Loucy (cell line): Measurements from ENCODE around the gene POMT2.

Experiments used
- H2AFZ ChIP-seq: fragments of 200-600 bp; sonication (generic); 2 replicates; pipeline ENCODE4 v1.6.0; 2016; ENCODE audit warnings: antibody characterized with exemption, mild to moderate bottlenecking, low read length, moderate library complexity
- H3F3A ChIP-seq: fragments of 200-600 bp; 2 replicates; pipeline ENCODE4 v1.6.0; 2016; ENCODE audit warnings: antibody characterized with exemption, low read depth, mild to moderate bottlenecking
- H3K27me3 ChIP-seq: fragments of 200-600 bp; sonication (generic); 2 replicates; pipeline ENCODE4 v1.6.1; 2014; ENCODE audit warnings: low read length, mild to moderate bottlenecking; ENCODE audit not compliant: insufficient read depth, poor library complexity, severe bottlenecking
- H3K36me3 ChIP-seq: fragments of 200-600 bp; sonication (generic); 2 replicates; pipeline ENCODE4 v1.6.1; 2016; ENCODE audit warnings: low read length; ENCODE audit not compliant: insufficient read depth
- H3K4me1 ChIP-seq: fragments of 200-600 bp; sonication (generic); 2 replicates; pipeline ENCODE4 v1.5.1; 2014; ENCODE audit warnings: low read length, mild to moderate bottlenecking; ENCODE audit not compliant: insufficient read depth, poor library complexity, severe bottlenecking
- H3K4me2 ChIP-seq: fragments of 200-600 bp; sonication (generic); 2 replicates; pipeline ENCODE4 v1.6.0; 2014; ENCODE audit warnings: antibody characterized with exemption, low read length, low read depth, mild to moderate bottlenecking; ENCODE audit not compliant: poor library complexity, severe bottlenecking
- H3K4me3 ChIP-seq: fragments of 200-600 bp; sonication (generic); 2 replicates; pipeline ENCODE4 v1.5.1; 2014; ENCODE audit warnings: low read length, mild to moderate bottlenecking, mixed read lengths; ENCODE audit not compliant: poor library complexity, severe bottlenecking
- H3K79me2 ChIP-seq: fragments of 200-600 bp; sonication (generic); 2 replicates; pipeline ENCODE4 v1.6.1; 2014; ENCODE audit warnings: low read length; ENCODE audit not compliant: insufficient read depth
- H3K9ac ChIP-seq: fragments of 200-600 bp; sonication (generic); 2 replicates; pipeline ENCODE4 v1.6.0; 2014; ENCODE audit warnings: mild to moderate bottlenecking, low read depth, low read length, moderate library complexity; ENCODE audit not compliant: poor library complexity, severe bottlenecking
- H3K9me2 ChIP-seq: fragments of 200-600 bp; sonication (generic); replicated peaks from 2 replicates; pipeline ENCODE4 v1.6.1; 2016; ENCODE audit warnings: low read depth, low read length, mixed read lengths
- H3K9me3 ChIP-seq: fragments of 200-600 bp; sonication (generic); 2 replicates; pipeline ENCODE4 v1.6.1; 2014; ENCODE audit warnings: mild to moderate bottlenecking, antibody characterized with exemption, low read length, low read depth; ENCODE audit not compliant: insufficient read depth
- H4K20me1 ChIP-seq: fragments of 200-600 bp; sonication (generic); 2 replicates; pipeline ENCODE4 v1.6.0; 2014; ENCODE audit warnings: antibody characterized with exemption, low read length, mild to moderate bottlenecking; ENCODE audit not compliant: insufficient read depth, poor library complexity, severe bottlenecking
- EZH2phosphoT487 ChIP-seq: fragments of 200-600 bp; IDR thresholded peaks from 2 replicates; pipeline ENCODE4 v1.6.1; 2018; ENCODE audit warnings: antibody characterized with exemption, mild to moderate bottlenecking, moderate library complexity, borderline replicate concordance
- TF ChIP-seq, protein P1 (sequence below): fragments of 200-600 bp; sonication (generic); conservative IDR thresholded peaks from 2 replicates; pipeline ENCODE4 v1.5.1; 2014; ENCODE audit warnings: mild to moderate bottlenecking, antibody characterized with exemption, low read length

POMT2 gene

GRCh38 chr14:77245820-77246219 is 74.9 kb downstream of the POMT2 start:
- H3K27me3 ChIP-seq = no peaks in the 10 kb centered on the region
- no peaks in the 10 kb centered on the region for H3F3A ChIP-seq
- no peak overlapping the region for H3K9ac ChIP-seq
- no peaks in the 10 kb centered on the region for H3K9me3 ChIP-seq
- no peaks in the 10 kb centered on the region for H3K9me2 ChIP-seq
- no peak overlapping the region for H3K4me3 ChIP-seq
- H3K36me3 ChIP-seq = no peaks in the 10 kb centered on the region
- no peak overlapping the region for H3K4me2 ChIP-seq
- no peaks in the 10 kb centered on the region for H4K20me1 ChIP-seq
- TF ChIP-seq EZH2phosphoT487 = no peak
- TF ChIP-seq, protein P1, sequence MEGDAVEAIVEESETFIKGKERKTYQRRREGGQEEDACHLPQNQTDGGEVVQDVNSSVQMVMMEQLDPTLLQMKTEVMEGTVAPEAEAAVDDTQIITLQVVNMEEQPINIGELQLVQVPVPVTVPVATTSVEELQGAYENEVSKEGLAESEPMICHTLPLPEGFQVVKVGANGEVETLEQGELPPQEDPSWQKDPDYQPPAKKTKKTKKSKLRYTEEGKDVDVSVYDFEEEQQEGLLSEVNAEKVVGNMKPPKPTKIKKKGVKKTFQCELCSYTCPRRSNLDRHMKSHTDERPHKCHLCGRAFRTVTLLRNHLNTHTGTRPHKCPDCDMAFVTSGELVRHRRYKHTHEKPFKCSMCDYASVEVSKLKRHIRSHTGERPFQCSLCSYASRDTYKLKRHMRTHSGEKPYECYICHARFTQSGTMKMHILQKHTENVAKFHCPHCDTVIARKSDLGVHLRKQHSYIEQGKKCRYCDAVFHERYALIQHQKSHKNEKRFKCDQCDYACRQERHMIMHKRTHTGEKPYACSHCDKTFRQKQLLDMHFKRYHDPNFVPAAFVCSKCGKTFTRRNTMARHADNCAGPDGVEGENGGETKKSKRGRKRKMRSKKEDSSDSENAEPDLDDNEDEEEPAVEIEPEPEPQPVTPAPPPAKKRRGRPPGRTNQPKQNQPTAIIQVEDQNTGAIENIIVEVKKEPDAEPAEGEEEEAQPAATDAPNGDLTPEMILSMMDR = peak; percentile 32; the same call in 1 of the 2 replicates
- no peaks in the 10 kb centered on the region for H3K79me2 ChIP-seq
- H3K4me1 ChIP-seq = no peaks in the 10 kb centered on the region
- no peak overlapping the region for H2AFZ ChIP-seq

DNA sequence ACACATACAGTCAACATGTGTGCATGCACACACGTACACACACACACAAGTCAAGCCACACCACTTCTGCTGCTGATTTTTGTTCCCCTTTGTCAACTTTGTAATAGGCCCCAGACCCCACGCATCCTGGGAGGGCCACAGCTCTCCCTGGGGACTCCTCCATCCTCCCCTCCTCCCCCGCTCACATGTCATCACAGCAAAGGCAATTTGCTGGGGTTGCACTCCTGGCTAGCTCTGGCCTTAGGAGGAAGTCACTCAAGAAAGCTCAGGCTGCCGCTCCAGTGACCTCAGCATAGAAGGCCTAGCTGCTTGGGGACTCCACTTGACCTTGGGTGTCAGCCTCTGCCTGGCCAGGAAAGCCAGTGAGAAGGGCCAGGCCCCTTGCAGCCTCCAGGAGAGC is 76.8 kb downstream of the POMT2 start:
- Histone ChIP-seq H3K9ac (no peak overlapping the region), H3K9me3 (no peaks in the 10 kb centered on the region), H3K36me3 (no peaks in the 10 kb centered on the region), H3K4me3 (no peak overlapping the region), H3K27me3 (no peaks in the 10 kb centered on the region), H3K4me1 (no peaks in the 10 kb centered on the region), H3K9me2 (no peaks in the 10 kb centered on the region), H3K79me2 (no peaks in the 10 kb centered on the region), H4K20me1 (no peaks in the 10 kb centered on the region), H3K4me2 (no peak overlapping the region), H2AFZ (no peak overlapping the region), H3F3A (no peaks in the 10 kb centered on the region)
- no peak for TF ChIP-seq EZH2phosphoT487
- TF ChIP-seq, protein P1 = no peak

- no peak overlapping the region for H3K9ac ChIP-seq
- H4K20me1 ChIP-seq = no peaks in the 10 kb centered on the region
- H3K4me3 ChIP-seq = no peak overlapping the region
- no peak overlapping the region for H2AFZ ChIP-seq
- TF ChIP-seq, protein P1 = no peak
- no peak for TF ChIP-seq EZH2phosphoT487
- no peaks in the 10 kb centered on the region for H3K9me3 ChIP-seq
- H3K4me2 ChIP-seq = no peak overlapping the region
- H3F3A ChIP-seq = no peaks in the 10 kb centered on the region
- H3K9me2 ChIP-seq = no peaks in the 10 kb centered on the region
- no peaks in the 10 kb centered on the region for H3K36me3 ChIP-seq
- no peaks in the 10 kb centered on the region for H3K79me2 ChIP-seq
- no peaks in the 10 kb centered on the region for H3K4me1 ChIP-seq
- H3K27me3 ChIP-seq = no peaks in the 10 kb centered on the region
Observed at GRCh38 chr14:77242752-77243151, 77.9 kb downstream of the POMT2 start.
